ENCODE data around the gene PLK4. TPM values are rescaled to one million over a fixed set of nuclear protein-coding genes. Genes with fewer than 3 reads are reported as not detected.

The PLK4 gene
- total and polyA plus RNA-seq, 2 of the 4 experiments (the other 2 are of a cell fraction) = 11.2 to 15.1 TPM

DNA sequence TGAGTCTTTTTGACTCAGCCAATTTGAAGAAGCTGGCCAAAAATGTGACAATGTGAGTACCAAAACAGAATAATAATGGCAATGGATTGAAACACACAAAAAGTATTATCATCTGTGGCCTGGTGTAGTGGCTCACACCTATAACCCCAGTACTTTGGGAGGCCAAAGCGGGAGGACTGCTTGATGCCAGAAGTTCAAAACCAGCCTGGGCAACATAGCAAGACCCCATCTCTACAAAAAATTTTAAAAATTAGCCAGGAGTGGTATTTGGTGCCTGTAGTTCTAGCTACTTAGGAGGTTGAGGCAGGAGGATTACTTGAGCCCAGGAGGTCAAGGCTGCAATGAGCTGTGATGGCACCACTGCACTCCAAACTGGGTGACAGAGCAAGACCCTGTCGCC lies 41.5 kb downstream of the PLK4 start:
- no peaks in the 10 kb centered on the region; the same call in 1 of the 2 replicates for H3K9me1 ChIP-seq (ENCODE audit: insufficient read depth, low read length)
- in situ Hi-C loops (cut with MboI; ENCODE audit: low sequenced_read_pairs) (no loop called here), intact Hi-C loops (cut with micrococcal nuclease) (no loop called here), dilution Hi-C loops (cut with HindIII; ENCODE audit: low sequenced_read_pairs, unreplicated experiment) (no loop called here)
- DNase-seq = no peak
- no peak overlapping the region for H2BK15ac ChIP-seq (ENCODE audit: low read depth, low read length)
- H2BK120ac ChIP-seq (ENCODE audit: low read depth, low read length) = no peak overlapping the region
- H3K9me3 ChIP-seq (ENCODE audit: control insufficient read depth, insufficient read depth, low read length) = no peaks in the 10 kb centered on the region
- no peak overlapping the region for H2AK5ac ChIP-seq (ENCODE audit: low read depth, low read length)
- no TSS peak for BruUV-seq (replicated peaks)
- H3K56ac ChIP-seq (ENCODE audit: extremely low read depth, insufficient read depth, low read length) = no peak overlapping the region
- no peak for ATAC-seq (ENCODE audit: low read depth)
- no peak overlapping the region for H3K9ac ChIP-seq (ENCODE audit: low read depth, low read length)
- no peak overlapping the region for H4K91ac ChIP-seq (ENCODE audit: insufficient read depth, low read depth, low read length)
- H3K27ac ChIP-seq (ENCODE audit: insufficient read depth, low read length) = no peak overlapping the region
- no peak overlapping the region for H3K18ac ChIP-seq (ENCODE audit: low read depth, low read length)
- no peak overlapping the region for H2BK5ac ChIP-seq (ENCODE audit: low read depth, low read length, poor library complexity, severe bottlenecking)
- no peak overlapping the region for H4K5ac ChIP-seq (ENCODE audit: low read depth, low read length)
- no peak overlapping the region for H4K8ac ChIP-seq (ENCODE audit: low read depth in 2 of 2, low read length in 2 of 2)
- H2BK20ac ChIP-seq (ENCODE audit: low read depth, low read length) = no peak overlapping the region
- ChIA-PET CTCF (interaction anchor here (0.6 kb wide), 1 partner anchor 129 kb away, joined by 3 read pairs; no protein-coding TSS in a partner anchor), POLR2A (ENCODE audit: unreplicated experiment) (no interaction called here)
- H3K14ac ChIP-seq (replicated peaks; ENCODE audit: low read depth, low read length) = no peak overlapping the region
- no peak overlapping the region for H3K4ac ChIP-seq (ENCODE audit: low read depth, low read length)
- no peaks in the 10 kb centered on the region for H4K20me1 ChIP-seq (ENCODE audit: insufficient read depth, low read length)
- H3K36me3 ChIP-seq (ENCODE audit: control insufficient read depth, insufficient read depth, low read length) = peaks cover 7% of the 10 kb centered on the region
- H3K27me3 ChIP-seq (ENCODE audit: control insufficient read depth, insufficient read depth, low read length) = no peaks in the 10 kb centered on the region
- H2AFZ ChIP-seq (replicated peaks; ENCODE audit: low read length, poor library complexity) = no peak overlapping the region
- no CpG with 5 or more reads among the region's 2 CpGs for WGBS, 2 experiments (ENCODE audit: extremely low coverage in 2 of 2, insufficient read length in 1 of 2)
- no peak overlapping the region for H2AK9ac ChIP-seq (replicated peaks; ENCODE audit: low read depth, low read length, poor library complexity)
- no peak overlapping the region for H3K4me2 ChIP-seq (ENCODE audit: low read depth, low read length)
- H3K4me1 ChIP-seq (ENCODE audit: control insufficient read depth, insufficient read depth, low read length) = no peaks in the 10 kb centered on the region
- H3K79me1 ChIP-seq (ENCODE audit: low read depth in 1 of 2, low read length in 2 of 2) = no peaks in the 10 kb centered on the region
- H3K4me3 ChIP-seq (ENCODE audit: insufficient read depth, low read depth, low read length) = no peak overlapping the region
- no peak for TF ChIP-seq CEBPB (IDR thresholded peaks at IDR 0.05; ENCODE audit: low read depth, low read length)
- no peak for TF ChIP-seq MAZ (IDR thresholded peaks at IDR 0.05; ENCODE audit: borderline replicate concordance, low read depth, low read length)
- no peak for TF ChIP-seq FOS (IDR thresholded peaks at IDR 0.05; ENCODE audit: low read depth, low read length)
- TF ChIP-seq, protein P1, sequence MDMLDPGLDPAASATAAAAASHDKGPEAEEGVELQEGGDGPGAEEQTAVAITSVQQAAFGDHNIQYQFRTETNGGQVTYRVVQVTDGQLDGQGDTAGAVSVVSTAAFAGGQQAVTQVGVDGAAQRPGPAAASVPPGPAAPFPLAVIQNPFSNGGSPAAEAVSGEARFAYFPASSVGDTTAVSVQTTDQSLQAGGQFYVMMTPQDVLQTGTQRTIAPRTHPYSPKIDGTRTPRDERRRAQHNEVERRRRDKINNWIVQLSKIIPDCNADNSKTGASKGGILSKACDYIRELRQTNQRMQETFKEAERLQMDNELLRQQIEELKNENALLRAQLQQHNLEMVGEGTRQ (IDR thresholded peaks at IDR 0.05; ENCODE audit: low read depth, low read length) = no peak
- no peak for TF ChIP-seq RFX5 (IDR thresholded peaks at IDR 0.05; ENCODE audit: low read depth, low read length)
- no peak for TF ChIP-seq MXI1 (IDR thresholded peaks at IDR 0.05; ENCODE audit: borderline replicate concordance, low read depth, low read length)
- TF ChIP-seq, protein P2, sequence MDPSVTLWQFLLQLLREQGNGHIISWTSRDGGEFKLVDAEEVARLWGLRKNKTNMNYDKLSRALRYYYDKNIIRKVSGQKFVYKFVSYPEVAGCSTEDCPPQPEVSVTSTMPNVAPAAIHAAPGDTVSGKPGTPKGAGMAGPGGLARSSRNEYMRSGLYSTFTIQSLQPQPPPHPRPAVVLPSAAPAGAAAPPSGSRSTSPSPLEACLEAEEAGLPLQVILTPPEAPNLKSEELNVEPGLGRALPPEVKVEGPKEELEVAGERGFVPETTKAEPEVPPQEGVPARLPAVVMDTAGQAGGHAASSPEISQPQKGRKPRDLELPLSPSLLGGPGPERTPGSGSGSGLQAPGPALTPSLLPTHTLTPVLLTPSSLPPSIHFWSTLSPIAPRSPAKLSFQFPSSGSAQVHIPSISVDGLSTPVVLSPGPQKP (IDR thresholded peaks at IDR 0.05; ENCODE audit: borderline replicate concordance, low read depth, low read length) = no peak
- TF ChIP-seq CHD1 (IDR thresholded peaks at IDR 0.05; ENCODE audit: low read depth, low read length) = no peak
- no peak for TF ChIP-seq MAFK (IDR thresholded peaks at IDR 0.05; ENCODE audit: low read depth, low read length)
- TF ChIP-seq POLR2A (IDR thresholded peaks at IDR 0.05; ENCODE audit: low read depth, low read length) = no peak
- TF ChIP-seq, protein P3, sequence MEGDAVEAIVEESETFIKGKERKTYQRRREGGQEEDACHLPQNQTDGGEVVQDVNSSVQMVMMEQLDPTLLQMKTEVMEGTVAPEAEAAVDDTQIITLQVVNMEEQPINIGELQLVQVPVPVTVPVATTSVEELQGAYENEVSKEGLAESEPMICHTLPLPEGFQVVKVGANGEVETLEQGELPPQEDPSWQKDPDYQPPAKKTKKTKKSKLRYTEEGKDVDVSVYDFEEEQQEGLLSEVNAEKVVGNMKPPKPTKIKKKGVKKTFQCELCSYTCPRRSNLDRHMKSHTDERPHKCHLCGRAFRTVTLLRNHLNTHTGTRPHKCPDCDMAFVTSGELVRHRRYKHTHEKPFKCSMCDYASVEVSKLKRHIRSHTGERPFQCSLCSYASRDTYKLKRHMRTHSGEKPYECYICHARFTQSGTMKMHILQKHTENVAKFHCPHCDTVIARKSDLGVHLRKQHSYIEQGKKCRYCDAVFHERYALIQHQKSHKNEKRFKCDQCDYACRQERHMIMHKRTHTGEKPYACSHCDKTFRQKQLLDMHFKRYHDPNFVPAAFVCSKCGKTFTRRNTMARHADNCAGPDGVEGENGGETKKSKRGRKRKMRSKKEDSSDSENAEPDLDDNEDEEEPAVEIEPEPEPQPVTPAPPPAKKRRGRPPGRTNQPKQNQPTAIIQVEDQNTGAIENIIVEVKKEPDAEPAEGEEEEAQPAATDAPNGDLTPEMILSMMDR (conservative IDR thresholded peaks at IDR 0.05; ENCODE audit: low read depth, low read length) = no peak
- TF ChIP-seq RAD21 (IDR thresholded peaks at IDR 0.05; ENCODE audit: low read length) = no peak
- no peak overlapping the region for H3K23ac ChIP-seq (ENCODE audit: low read depth, low read length)
